ENCODE data around the gene NCAPG. TPM values are rescaled to one million over a fixed set of nuclear protein-coding genes. Genes with fewer than 3 reads are reported as not detected.

NCAPG gene
- total and polyA plus RNA-seq, 9 donors: 11.4 to 19.7 (median 15.4) TPM

DNA sequence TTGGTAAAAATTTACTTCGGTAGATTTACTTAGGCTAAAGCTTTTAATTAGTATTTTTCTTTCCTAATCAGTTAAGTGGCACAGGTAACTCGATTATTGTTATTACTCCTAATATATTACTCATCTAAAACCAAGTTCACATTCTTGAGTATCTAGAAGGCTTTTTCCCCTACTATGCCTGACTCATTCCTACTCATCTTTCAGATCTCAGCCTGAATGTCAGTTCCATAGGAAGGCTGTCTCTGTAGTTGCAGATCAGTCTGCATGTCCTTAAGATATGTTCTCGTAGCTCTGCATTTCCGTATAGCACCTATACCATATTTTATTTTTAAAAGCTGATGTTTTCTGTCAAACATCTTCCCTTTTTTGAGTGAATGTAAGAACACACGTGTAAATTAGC, 23.5 kb upstream of the NCAPG start:
- H3K27ac ChIP-seq (ENCODE audit: low read length): no peak overlapping the region
- no peak for DNase-seq
- no CpG with 5 or more reads among the region's 5 CpGs for WGBS (ENCODE audit: insufficient coverage)
- H3K27me3 ChIP-seq (ENCODE audit: control insufficient read depth, insufficient read depth, low read length): no peaks in the 10 kb centered on the region
- H3K4me3 ChIP-seq (ENCODE audit: low read length): no peak overlapping the region
- no peaks in the 10 kb centered on the region for H3K4me1 ChIP-seq (ENCODE audit: control insufficient read depth, insufficient read depth, low read length)
- no peaks in the 10 kb centered on the region for H3K9me3 ChIP-seq (replicated peaks; ENCODE audit: control insufficient read depth, low read depth, low read length)
- peaks cover 6% of the 10 kb centered on the region for H3K36me3 ChIP-seq (ENCODE audit: control insufficient read depth, insufficient read depth, low read length)

DNA sequence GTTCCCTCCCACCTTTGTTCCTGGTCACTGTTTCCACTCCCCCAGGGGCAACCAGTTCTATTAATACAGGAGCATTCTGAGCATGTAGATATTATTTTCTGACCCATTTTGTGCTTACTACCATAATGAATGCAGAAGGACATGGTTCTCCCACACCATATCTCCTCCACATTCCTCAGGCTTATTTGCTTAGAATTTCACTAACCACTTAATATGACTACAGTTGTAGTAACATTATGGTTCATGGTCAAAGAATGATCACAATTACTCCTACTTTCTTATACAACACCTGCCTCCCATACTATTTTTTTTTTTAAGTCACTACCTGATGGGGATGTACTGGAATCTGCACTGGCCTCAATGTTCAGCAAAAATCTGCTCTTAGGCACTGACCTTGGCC, 21.8 kb upstream of the NCAPG start:
- no peak for DNase-seq
- H3K36me3 ChIP-seq (ENCODE audit: control insufficient read depth, insufficient read depth, low read length): peaks cover 6% of the 10 kb centered on the region
- no peaks in the 10 kb centered on the region for H3K9me3 ChIP-seq (replicated peaks; ENCODE audit: control insufficient read depth, low read depth, low read length)
- no peak overlapping the region for H3K27ac ChIP-seq (ENCODE audit: low read length)
- no peaks in the 10 kb centered on the region for H3K4me1 ChIP-seq (ENCODE audit: control insufficient read depth, insufficient read depth, low read length)
- no peaks in the 10 kb centered on the region for H3K27me3 ChIP-seq (ENCODE audit: control insufficient read depth, insufficient read depth, low read length)
- no peak overlapping the region for H3K4me3 ChIP-seq (ENCODE audit: low read length)

DNA sequence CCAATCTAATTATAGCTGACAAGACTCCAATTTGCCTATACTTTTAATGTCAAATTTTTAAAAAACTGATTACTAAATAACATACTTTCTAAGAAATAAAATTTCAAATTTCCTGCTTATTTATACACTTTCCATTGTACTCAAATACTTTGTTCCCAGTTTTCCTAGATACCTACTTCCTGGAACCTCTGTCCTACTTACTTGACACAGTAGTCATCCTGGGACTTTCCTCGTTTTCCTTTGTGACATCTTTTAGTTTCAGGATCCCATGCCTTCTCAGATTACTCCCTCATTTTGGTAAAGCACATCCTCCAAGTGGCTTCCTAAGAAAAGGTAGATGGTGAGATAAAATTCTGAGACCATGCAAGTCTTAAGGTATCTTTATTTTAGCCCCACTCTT, 16.0 kb upstream of the NCAPG start:
- peaks cover 13% of the 10 kb centered on the region for H3K36me3 ChIP-seq (ENCODE audit: control insufficient read depth, insufficient read depth, low read length)
- H3K27me3 ChIP-seq (ENCODE audit: control insufficient read depth, insufficient read depth, low read length): no peaks in the 10 kb centered on the region
- no peaks in the 10 kb centered on the region for H3K4me1 ChIP-seq (ENCODE audit: control insufficient read depth, insufficient read depth, low read length)
- no peak for DNase-seq
- no peak overlapping the region for H3K4me3 ChIP-seq (ENCODE audit: low read length)
- H3K9me3 ChIP-seq (replicated peaks; ENCODE audit: control insufficient read depth, low read depth, low read length): no peaks in the 10 kb centered on the region
- H3K27ac ChIP-seq (ENCODE audit: low read length): no peak overlapping the region
- 80% methylated on average over 1 of the region's 1 CpG for WGBS (ENCODE audit: insufficient coverage)

DNA sequence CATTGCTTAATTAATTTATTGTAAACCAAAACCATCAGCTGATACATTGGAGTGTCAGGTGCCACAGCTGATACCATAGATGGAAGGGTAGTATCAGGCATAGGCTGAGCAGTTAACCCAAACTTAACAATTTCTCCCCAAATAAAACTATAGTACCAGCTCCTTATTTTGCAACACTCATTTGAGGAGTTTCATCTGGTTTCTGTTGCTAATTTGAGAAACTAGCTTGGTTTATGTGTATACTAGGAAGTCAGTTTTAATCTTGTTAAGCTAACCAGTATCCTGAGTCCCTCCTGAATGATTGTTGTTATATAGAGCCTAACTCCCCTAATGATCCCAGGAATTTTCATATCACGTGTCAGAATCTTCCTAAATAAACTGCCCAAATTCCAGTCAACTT, 13.0 kb upstream of the NCAPG start:
- DNase-seq: no peak
- Histone ChIP-seq H3K27me3 (ENCODE audit: control insufficient read depth, insufficient read depth, low read length) (no peaks in the 10 kb centered on the region), H3K27ac (ENCODE audit: low read length) (no peak overlapping the region), H3K4me3 (ENCODE audit: low read length) (no peak overlapping the region), H3K9me3 (replicated peaks; ENCODE audit: control insufficient read depth, low read depth, low read length) (no peaks in the 10 kb centered on the region), H3K36me3 (ENCODE audit: control insufficient read depth, insufficient read depth, low read length) (peaks cover 12% of the 10 kb centered on the region), H3K4me1 (ENCODE audit: control insufficient read depth, insufficient read depth, low read length) (no peaks in the 10 kb centered on the region)
- no CpG with 5 or more reads among the region's 1 CpG for WGBS (ENCODE audit: insufficient coverage)

DNA sequence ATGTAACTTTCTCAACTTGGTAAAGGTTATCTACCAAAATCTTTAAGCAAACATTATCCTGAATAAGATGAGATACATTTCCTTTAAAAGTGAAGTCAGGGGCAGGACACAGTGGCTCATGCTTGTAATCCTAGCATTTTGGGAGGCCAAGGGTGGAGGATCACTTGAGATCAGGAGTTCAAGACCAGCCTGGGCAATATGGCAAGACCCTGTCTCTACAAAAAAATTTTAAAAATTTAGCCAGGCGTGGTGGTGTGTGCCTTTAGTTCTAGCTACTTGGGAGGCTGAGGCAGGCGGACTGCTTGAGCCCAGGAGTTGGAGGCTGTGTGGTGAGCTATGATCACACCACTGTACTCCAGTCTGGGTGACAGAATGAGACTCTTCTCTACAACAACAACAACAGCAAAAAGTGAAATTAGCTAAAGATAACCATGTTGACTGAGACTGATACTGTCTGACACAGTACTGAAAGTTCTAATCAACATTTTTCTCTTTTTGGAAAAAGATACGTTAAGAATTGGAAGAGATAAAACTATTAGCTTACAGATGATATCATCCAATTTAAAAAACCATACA, 5.1 kb upstream of the NCAPG start:
- peaks cover 28% of the 10 kb centered on the region for H3K36me3 ChIP-seq (ENCODE audit: control insufficient read depth, insufficient read depth, low read length)
- H3K27me3 ChIP-seq (ENCODE audit: control insufficient read depth, insufficient read depth, low read length): no peaks in the 10 kb centered on the region
- no peaks in the 10 kb centered on the region for H3K9me3 ChIP-seq (replicated peaks; ENCODE audit: control insufficient read depth, low read depth, low read length)
- H3K4me1 ChIP-seq (ENCODE audit: control insufficient read depth, insufficient read depth, low read length): peaks cover 7% of the 10 kb centered on the region
- H3K27ac ChIP-seq (ENCODE audit: low read length): no peak overlapping the region
- no peak for DNase-seq
- WGBS (ENCODE audit: insufficient coverage): no CpG with 5 or more reads among the region's 3 CpGs
- H3K4me3 ChIP-seq (ENCODE audit: low read length): no peak overlapping the region

DNA sequence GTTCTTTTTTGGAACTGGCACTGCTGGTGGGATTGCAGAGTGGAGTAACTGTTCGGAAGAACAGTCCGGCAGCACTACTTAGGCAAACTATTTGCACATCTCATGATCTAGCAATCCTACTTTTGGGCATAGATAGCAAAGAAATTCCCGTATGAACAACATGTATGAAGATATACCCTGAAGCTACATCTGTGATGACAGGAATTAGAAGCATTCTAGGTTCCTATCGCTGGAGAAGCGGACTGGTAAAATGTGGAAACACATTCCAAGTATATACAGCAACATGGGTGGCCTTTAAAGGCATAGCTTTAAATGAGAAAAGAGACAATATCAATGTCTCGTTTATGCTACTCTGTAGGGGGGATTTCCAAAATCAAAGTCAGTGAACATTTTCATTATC, 3.3 kb upstream of the NCAPG start:
- H3K27ac ChIP-seq (ENCODE audit: low read length): no peak overlapping the region
- H3K4me1 ChIP-seq (ENCODE audit: control insufficient read depth, insufficient read depth, low read length): peaks cover 10% of the 10 kb centered on the region
- H3K9me3 ChIP-seq (replicated peaks; ENCODE audit: control insufficient read depth, low read depth, low read length): no peaks in the 10 kb centered on the region
- H3K27me3 ChIP-seq (ENCODE audit: control insufficient read depth, insufficient read depth, low read length): no peaks in the 10 kb centered on the region
- DNase-seq: no peak
- H3K36me3 ChIP-seq (ENCODE audit: control insufficient read depth, insufficient read depth, low read length): peaks cover 25% of the 10 kb centered on the region
- no CpG with 5 or more reads among the region's 6 CpGs for WGBS (ENCODE audit: insufficient coverage)
- H3K4me3 ChIP-seq (ENCODE audit: low read length): no peak overlapping the region

DNA sequence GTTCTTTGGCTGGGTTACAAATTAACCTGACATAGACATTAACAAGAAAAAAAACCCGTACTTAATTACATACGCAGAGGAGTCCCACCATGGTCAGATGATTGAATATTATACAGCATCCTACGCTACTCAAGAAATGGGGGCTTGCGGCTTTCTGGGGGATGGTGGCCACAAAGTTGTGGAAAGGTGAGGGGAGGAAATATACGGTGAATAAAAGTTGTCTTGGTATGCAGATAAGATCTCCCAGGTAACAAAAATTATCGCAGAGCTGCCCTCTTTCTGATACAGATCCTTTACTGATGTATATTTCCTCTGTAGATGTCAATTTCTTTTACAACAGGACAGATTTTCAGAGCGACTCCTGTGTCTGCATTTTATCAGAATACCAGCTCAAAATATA, 1.1 kb upstream of the NCAPG start:
- no CpG with 5 or more reads among the region's 7 CpGs for WGBS (ENCODE audit: insufficient coverage)
- DNase-seq: no peak
- peaks cover 6% of the 10 kb centered on the region for H3K36me3 ChIP-seq (ENCODE audit: control insufficient read depth, insufficient read depth, low read length)
- peaks cover 10% of the 10 kb centered on the region for H3K4me1 ChIP-seq (ENCODE audit: control insufficient read depth, insufficient read depth, low read length)
- peak overlapping the region; percentile 81 for H3K4me3 ChIP-seq (ENCODE audit: low read length)
- peak overlapping the region; percentile 98 for H3K27ac ChIP-seq (ENCODE audit: low read length)
- no peaks in the 10 kb centered on the region for H3K27me3 ChIP-seq (ENCODE audit: control insufficient read depth, insufficient read depth, low read length)
- no peaks in the 10 kb centered on the region for H3K9me3 ChIP-seq (replicated peaks; ENCODE audit: control insufficient read depth, low read depth, low read length)

DNA sequence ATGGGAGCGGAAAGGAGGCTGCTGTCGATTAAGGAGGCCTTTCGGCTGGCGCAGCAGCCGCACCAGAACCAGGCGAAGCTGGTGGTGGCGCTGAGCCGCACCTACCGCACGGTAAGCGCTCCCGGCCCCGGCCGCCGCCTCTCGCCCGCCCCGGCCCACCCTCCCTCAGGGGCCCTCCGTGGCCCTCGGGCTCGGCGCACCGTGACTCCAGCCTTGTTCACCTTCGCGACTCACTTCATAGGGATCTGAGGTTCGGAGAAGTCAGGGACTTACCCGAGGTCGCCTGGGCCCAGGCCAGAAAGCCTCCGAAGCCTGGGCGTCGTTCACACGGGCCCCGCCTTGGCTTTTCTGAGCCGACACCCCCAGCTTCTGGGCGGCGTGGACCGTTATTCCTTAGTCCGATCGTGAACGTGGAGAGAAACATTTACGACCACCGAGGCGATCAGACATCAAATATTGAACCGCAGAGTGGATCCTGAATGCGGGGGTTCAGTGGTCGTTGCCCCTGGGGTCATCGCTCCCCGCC, 362 bp downstream of the NCAPG start:
- no peaks in the 10 kb centered on the region for H3K27me3 ChIP-seq (ENCODE audit: control insufficient read depth, insufficient read depth, low read length)
- H3K36me3 ChIP-seq (ENCODE audit: control insufficient read depth, insufficient read depth, low read length): peaks cover 8% of the 10 kb centered on the region
- peak overlapping the region; percentile 81 for H3K4me3 ChIP-seq (ENCODE audit: low read length)
- peak overlapping the region; percentile 68 for H3K27ac ChIP-seq (ENCODE audit: low read length)
- 0% methylated on average over 43 of the region's 48 CpGs for WGBS (ENCODE audit: insufficient coverage)
- peak; percentile 53 for DNase-seq
- H3K4me1 ChIP-seq (ENCODE audit: control insufficient read depth, insufficient read depth, low read length): peaks cover 10% of the 10 kb centered on the region
- no peaks in the 10 kb centered on the region for H3K9me3 ChIP-seq (replicated peaks; ENCODE audit: control insufficient read depth, low read depth, low read length)

DNA sequence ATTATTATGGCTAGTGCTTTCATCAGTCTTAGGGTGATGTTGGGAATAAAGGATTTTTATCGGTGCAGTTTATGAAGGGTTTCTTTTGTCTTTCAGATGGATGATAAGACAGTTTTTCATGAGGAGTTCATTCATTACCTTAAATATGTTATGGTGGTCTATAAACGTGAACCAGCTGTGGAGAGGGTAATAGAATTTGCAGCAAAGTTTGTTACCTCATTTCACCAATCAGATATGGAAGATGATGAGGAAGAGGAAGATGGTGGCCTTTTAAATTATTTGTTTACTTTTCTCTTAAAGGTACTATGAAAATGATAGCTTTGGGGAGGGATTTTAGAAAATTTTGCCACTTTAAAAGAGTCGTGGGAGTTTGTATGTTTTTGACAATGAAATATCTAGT, 1.3 kb downstream of the NCAPG start:
- Histone ChIP-seq H3K27ac (ENCODE audit: low read length) (no peak overlapping the region), H3K4me3 (ENCODE audit: low read length) (peak overlapping the region; percentile 81), H3K36me3 (ENCODE audit: control insufficient read depth, insufficient read depth, low read length) (peaks cover 10% of the 10 kb centered on the region), H3K27me3 (ENCODE audit: control insufficient read depth, insufficient read depth, low read length) (no peaks in the 10 kb centered on the region), H3K4me1 (ENCODE audit: control insufficient read depth, insufficient read depth, low read length) (peaks cover 10% of the 10 kb centered on the region), H3K9me3 (replicated peaks; ENCODE audit: control insufficient read depth, low read depth, low read length) (no peaks in the 10 kb centered on the region)
- WGBS (ENCODE audit: insufficient coverage): no CpG with 5 or more reads among the region's 3 CpGs
- DNase-seq: no peak

DNA sequence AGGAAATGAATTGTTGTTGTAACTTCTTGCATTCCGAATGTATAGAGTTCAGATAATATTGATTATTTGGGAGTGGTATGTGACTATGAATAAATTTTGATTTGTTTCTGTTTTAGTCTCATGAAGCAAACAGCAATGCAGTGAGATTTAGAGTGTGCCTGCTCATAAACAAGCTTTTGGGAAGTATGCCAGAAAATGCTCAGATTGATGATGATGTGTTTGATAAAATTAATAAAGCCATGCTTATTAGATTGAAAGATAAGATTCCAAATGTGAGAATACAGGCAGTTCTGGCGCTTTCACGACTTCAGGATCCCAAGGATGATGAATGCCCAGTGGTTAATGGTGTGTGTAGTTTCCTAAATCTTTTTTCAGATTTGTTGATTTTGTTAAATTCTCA, 2.0 kb downstream of the NCAPG start:
- H3K27me3 ChIP-seq (ENCODE audit: control insufficient read depth, insufficient read depth, low read length): no peaks in the 10 kb centered on the region
- H3K9me3 ChIP-seq (replicated peaks; ENCODE audit: control insufficient read depth, low read depth, low read length): no peaks in the 10 kb centered on the region
- H3K4me1 ChIP-seq (ENCODE audit: control insufficient read depth, insufficient read depth, low read length): peaks cover 10% of the 10 kb centered on the region
- peaks cover 7% of the 10 kb centered on the region for H3K36me3 ChIP-seq (ENCODE audit: control insufficient read depth, insufficient read depth, low read length)
- DNase-seq: no peak
- H3K27ac ChIP-seq (ENCODE audit: low read length): no peak overlapping the region
- WGBS (ENCODE audit: insufficient coverage): 90% methylated on average over 2 of the region's 3 CpGs
- H3K4me3 ChIP-seq (ENCODE audit: low read length): no peak overlapping the region

DNA sequence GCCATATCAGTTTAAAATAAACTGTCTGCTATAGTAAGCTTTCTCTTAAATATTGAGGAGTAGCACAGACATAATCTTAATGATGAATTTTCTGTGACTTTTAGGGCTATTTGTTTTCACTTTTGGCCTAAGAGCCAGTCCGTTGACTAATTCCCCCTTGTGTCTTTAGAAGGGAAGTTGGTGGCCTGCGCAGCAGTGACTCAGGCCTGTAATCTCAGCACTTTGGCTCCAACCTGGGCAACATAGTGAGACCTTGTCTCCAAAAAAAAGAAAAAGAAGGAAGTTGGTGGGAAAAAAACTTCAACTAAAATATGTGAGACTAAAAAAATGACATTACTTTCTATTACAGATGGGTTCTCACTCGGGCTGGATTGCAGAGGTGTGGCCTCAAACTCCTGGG, 3.4 kb downstream of the NCAPG start:
- 29% methylated on average over 1 of the region's 3 CpGs for WGBS (ENCODE audit: insufficient coverage)

More for the DNA sequence above, 3.4 kb downstream of the NCAPG start:
- no peak for DNase-seq
- H3K36me3 ChIP-seq (ENCODE audit: control insufficient read depth, insufficient read depth, low read length): peaks cover 4% of the 10 kb centered on the region
- no peaks in the 10 kb centered on the region for H3K27me3 ChIP-seq (ENCODE audit: control insufficient read depth, insufficient read depth, low read length)
- H3K4me3 ChIP-seq (ENCODE audit: low read length): no peak overlapping the region
- peaks cover 6% of the 10 kb centered on the region for H3K4me1 ChIP-seq (ENCODE audit: control insufficient read depth, insufficient read depth, low read length)
- H3K9me3 ChIP-seq (replicated peaks; ENCODE audit: control insufficient read depth, low read depth, low read length): no peaks in the 10 kb centered on the region
- H3K27ac ChIP-seq (ENCODE audit: low read length): no peak overlapping the region
